ENCODE results near the gene DMAC2L.

DMAC2L gene

DNA sequence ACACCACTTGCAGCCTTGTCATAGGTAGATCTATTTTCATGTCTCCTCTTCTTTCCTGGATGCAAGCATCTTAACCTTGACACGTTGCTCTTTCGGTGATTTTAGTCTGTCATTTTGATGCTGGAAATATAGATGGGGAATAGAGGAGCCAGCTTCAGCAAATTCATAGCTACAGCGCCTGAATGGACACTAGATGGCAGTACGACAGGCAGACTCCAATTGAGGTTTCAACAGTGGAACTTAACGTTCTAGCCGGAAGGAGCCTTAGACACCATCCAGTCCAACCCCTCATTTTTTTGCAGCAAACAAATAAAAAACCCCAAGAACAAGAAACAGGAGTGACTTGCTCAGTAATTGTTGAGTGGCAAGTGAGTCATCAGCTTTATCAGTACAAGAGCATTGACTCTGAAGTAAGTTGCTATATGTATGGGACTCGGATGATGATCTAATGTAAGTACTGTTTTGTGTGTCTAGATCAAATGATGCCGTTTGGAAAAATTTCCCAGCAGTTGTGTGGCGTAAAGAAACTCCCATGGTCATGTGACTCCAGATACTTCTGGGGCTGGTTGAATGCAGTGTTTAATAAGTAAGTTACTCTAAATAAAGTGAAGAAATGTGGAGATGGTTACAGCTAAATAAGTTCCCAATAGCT lies 9.0 kb downstream of the DMAC2L start:
- peak; percentile 54 for DNase-seq (ENCODE audit: low read depth, low spot score)

DNA sequence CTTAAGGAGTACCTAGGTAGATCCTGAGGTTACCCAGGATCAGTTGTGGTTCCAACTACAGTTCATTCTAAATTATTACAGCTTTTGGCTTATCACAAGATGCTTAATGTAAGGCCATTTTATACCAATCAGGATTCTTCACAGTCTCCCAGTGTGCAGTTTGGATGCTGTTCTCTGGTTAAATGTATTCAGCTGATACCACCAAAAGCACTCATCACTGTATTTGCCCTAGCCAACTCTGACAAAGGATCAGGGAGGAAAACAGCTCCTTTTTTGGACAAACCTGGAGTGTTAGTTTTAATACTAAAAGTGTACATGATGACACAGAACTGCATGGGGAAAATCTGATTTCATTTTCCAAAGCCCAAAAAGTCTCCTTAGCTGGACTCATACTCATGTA lies 19.5 kb downstream of the DMAC2L start:
- no peak for DNase-seq (ENCODE audit: low read depth, low spot score)

DNA sequence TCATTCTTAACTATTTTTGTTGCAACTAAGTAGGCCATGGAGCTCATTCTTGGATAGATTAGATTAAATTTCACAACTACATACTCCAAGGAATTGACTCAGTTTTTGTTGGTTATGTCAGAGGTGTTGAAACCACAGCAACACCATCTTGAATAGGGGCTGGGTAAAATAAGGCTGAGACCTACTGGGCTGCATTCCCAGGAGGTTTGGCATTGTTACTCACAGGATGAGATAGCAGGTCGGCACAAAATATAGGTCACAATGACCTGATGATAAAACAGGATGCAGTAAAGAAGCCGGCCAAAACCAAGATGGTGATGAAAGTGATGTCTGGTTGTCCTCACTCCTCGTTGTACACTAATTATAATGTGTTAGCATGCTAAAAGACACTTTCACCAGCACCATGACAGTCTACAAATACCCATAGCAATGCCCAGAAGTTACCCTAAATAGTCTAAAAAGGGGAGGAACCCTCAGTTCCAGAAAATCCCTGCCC lies 20.9 kb downstream of the DMAC2L start:
- DNase-seq (ENCODE audit: low read depth, low spot score), result no peak

DNA sequence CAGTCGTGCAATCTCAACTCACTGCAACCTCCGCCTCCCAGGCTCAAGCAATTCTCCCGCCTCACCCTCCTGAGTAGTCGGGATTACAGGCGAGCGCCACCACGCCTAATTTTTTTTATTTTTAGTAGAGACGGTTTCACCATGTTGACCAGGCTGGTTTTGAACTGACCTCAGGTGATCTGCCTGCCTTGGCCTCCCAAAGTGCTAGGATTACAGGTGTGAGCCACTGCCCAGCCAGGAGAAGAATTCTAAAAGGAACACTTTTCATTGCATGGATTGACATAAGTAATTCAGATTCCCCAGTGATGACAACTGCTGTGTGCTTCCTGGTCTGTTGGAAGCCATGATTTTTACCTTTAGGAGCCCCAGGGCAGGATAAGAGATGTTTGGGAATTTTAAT lies 22.1 kb downstream of the DMAC2L start:
- DNase-seq (ENCODE audit: low read depth, low spot score), result no peak

DNA sequence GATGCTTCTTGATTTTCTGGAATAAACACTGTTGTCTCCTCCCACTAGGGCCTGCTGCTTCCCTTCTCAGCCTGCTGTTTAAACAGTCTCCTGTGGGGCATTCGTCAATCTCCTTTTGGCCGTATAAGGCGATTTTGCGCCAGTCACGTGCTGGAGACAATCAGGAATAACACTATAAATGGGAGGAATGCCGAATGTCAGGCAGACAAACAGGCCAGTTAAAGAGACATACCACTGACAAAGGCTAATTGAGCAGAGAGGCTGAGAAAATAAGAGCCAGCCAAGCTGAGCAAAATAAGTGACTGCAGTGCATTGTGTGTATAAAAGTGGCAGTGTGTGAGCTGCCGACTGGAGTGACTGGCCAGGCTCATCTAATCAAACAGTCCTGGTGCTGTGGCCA lies 23.3 kb downstream of the DMAC2L start:
- DNase-seq (ENCODE audit: low read depth, low spot score), result no peak

DNA sequence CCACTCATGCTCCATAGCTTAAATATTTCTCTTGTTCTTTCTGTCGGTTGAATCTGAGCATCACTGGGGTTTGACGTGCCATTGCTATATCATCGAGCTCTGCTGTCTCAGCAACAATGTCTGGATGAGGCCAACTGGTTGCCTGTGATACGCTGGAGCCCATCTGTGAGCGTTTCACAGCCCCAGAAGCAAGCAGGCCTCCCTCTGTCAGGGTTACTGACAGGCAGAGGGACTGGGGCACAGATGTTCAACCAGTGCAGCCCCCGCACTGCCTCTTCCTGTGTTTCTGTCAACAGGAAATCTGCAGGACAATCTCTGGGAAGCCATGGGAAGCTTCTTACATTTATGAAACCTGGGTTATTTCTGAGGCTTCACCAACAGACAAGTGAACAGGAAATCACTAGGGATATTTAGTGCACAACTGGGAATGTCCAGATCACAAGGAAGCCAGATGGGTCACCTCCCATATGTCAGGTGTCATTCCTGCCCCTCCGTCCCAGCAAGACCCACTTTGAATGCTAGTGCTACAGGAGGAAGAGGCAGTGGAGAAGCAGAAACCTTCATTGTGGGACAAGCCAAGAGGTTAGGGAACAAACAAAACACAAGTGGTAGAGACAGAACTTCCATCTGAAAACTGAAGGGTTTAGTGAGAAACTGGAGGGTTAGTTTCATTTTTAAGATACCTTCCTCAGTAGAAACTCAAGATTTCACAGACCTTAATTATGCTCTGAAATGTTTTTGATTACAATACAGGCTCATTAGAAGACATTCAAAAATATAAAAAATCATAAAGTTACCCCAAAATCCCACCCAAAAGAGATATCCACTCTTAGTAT lies 24.1 kb downstream of the DMAC2L start:
- no peak for DNase-seq (ENCODE audit: low read depth, low spot score)

DNA sequence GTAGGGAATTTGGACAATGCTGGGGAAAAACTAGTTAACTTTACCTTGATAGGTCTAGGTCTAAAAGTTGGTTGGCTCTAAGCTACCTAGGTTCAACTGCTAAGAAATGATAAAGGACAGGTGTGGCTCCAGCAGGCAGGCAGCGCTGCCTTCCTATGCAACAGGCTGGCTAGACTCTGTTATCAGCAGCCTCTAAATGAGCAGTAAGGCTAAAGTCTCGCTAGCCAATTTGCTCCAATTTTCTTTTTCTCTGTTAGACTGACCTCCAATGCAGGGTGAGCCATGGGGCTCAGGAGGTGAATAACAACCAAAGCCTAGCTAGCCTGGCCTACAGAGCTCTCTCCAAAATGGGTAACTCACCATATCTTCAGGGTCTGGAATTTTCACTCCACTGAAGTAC lies 26.5 kb downstream of the DMAC2L start:
- DNase-seq (ENCODE audit: low read depth, low spot score), result no peak

DNA sequence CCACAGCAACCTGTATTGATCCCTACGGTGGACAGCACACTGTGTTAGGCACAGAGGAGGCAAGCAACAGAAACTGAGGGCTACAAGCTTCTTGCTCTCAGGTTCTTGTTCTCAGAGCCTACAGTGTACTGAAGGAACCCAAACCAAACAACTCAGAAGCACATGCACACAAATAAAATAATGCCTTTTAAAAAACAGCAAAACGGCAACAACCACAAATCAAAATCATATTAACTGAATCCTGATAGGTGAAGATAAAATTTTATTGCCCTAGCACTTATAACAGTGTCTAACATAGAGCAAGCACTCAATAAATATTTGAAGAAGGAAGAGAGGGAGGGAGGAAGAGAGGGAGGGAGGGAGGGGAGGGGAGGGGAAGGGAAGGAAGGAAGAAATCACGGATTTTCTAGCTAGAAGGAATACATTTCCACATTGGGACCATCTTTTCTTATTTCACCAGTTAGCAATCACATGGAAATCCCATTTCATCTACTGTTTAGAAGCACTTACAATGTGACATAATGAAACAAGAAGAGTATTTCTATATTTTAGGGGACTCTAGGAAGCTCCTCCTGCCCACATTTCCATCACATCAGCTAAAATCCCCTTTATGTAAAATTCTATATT lies 27.2 kb downstream of the DMAC2L start:
- no peak for DNase-seq (ENCODE audit: low read depth, low spot score)

DNA sequence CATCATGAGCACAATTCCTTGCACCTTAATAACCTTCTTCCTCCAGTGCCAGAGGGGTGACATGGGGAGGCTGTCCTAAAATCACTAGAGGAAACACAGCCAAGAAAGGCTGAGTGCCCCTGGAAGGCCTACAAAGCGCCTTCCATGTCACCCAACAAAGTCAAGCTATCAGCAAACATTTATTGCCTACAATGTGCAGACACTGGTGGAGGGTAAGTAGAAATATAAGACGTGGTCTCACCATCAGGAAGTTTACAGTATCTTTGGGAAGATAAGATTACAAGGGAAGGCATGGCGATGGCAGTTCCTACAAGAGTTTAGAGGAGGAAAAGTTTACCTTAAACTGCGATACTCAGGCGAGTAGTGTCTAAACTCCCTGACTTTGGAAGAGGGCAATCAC lies 27.9 kb downstream of the DMAC2L start:
- no peak for DNase-seq (ENCODE audit: low read depth, low spot score)

DNA sequence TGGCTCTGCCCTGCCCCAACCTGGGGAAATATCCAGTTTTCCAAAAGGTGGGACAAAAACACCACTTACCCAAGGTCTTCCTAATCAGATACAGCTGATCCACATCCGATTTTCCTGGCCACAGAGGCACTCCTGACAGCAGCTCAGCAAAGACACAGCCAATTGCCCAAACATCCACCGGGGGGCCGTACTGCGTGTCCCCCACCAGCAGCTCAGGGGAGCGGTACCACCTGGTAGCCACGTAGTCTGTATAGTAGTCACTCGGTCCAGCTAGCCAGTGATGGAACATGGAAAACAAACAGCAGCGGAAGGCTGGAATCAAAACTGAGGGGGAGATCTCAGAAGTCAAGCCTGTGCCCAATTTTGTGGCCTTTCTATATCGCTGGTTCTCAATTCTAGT lies 28.8 kb downstream of the DMAC2L start:
- DNase-seq (ENCODE audit: low read depth, low spot score), result no peak

DNA sequence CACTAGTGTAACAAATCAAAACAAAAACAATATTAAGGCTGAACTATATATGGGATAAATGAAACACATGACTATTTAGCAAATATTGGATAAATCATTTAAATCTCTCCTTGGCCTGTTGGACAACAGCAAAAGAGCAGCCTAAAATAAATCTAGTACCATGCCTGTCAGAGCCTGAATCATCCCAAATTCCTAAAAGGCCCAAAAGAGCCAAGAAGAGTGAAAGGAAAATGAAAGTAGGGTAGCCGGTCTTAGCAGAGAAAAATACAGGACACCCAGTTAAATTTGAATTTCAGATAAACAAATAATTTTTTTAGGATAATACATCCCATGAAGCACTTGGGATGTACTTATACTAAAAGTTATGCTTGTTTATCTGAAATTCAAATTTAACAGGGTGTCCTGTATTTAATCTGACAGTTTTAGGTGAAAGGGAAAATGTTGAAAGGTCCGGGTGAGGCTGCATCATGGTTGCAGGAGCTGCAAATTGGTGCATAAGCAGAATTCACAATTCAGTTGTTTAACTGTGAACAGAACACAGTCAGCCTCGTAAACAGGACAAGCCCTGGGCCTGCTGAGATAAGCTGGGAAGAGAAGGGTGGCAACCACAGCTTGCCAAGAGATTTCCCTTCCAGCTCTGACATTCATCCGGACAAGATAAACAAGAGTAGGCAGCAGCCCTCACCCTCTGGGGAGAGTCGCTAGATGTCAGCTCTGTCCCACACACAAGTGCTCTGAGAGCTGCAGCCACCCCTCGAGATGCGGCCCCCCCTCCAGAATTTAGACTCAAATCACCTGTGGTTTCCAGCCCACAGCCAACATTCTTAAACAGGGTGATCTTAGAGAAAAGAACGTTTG lies 30.3 kb downstream of the DMAC2L start:
- DNase-seq (ENCODE audit: low read depth, low spot score), result no peak

DNA sequence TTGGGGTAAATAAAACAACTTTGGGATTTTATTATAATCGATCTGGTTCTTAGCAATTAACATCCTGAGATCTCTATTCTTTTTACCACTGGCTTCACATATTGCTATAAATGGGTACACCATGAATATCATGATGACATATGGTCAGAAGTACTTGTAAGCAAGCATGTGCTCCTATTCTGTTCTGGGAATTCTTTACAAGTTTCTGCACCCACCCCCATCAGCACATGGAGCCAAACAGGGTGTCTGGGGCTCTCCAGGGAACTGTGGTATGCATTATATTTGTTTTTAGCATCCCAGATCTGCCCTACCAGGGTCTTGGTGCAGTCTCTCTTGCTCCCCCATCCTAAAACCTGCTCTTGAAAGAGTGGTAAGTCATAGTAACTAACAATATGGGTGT lies 31.3 kb downstream of the DMAC2L start:
- DNase-seq (ENCODE audit: low read depth, low spot score), result no peak

DNA sequence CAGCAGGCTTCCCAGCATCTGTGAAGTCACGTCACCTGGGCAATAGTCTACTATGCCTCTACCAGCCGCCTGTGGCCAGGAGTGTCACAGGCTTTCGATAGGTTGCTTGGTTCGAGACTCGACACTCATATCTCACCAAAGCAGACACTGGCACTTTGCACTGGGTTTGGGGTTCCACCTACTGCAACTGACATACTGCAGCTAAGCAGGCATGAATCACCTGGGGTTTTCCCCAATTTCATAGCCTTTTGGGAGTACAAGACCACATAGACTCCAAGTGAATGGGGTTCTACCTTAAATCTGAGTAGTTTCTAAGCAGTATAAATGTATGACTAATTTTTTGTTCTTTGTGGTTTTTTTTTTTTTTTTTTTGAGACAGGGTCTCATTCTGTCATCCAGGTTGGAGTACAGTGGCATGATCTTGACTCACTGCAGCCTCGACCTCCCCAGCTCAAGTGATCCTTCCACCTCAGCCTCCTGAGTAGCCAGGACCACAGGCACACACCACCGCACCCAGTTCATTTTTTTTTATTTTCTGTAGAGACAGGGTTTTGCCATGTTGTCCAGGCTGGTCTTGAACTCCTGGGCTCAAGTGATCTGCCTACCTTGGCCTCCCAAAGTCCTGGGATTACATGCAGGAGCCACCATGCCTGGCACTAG lies 32.1 kb downstream of the DMAC2L start:
- DNase-seq (ENCODE audit: low read depth, low spot score), result peak; percentile 32

DNA sequence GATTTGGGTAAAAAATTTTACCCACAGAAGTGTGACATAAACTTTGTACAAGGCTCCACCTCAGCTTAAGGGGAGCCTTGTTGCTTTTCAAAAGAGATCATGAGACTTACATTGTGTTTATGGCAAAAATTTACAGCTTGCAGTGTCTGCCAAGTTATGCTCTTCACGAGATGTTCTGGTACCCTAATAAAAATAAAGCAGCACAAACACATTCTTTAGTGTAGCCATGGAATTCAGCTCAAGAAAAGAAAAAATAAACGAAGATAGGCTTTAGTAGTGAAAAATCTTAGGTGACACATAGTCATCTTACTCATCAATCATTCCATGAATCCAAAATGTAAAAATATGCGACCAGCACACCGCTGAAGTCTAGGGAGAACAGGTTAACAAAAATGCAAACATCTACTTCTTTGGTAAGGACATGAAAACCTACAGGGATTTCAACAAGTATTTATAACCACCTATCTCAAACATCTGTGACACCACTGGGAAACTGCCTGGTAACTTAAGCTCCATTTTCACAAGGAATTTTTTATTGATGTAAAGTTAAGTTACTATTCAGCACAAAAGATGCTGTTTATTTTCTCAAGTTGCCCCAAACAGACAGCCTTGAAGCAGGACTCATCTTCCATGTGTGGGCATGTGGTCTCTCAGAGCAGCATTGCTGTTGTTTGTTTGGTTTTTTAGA lies 32.9 kb downstream of the DMAC2L start:
- DNase-seq (ENCODE audit: low read depth, low spot score), result no peak

DNA sequence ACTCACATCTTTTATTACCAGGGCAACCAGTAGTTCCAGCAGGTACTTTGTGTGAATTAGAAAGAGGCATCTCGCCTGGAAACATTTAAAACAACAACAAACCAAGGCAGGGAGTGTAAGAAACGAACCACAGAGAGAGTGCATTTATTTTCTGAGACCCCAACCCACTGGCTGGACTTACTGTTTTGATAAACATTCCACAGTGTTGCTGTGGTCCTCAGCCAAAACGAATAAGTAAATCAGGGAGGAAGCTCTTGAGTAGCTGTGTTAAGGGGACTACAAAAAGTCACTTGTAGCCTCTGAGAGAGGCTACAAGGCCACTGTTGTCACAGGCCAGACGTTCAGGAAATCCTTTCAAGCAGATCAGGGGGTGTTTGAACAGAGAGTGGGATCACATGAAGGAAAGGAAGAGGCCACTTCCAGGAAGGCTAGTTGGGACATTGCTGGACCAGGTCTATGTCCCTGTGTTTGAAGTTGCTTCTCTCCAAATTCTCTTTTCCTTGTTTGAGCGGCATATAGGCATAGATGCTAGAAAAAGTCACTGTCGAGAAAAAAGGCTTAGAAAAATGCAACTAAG lies 33.8 kb downstream of the DMAC2L start:
- DNase-seq (ENCODE audit: low read depth, low spot score), result no peak

DNA sequence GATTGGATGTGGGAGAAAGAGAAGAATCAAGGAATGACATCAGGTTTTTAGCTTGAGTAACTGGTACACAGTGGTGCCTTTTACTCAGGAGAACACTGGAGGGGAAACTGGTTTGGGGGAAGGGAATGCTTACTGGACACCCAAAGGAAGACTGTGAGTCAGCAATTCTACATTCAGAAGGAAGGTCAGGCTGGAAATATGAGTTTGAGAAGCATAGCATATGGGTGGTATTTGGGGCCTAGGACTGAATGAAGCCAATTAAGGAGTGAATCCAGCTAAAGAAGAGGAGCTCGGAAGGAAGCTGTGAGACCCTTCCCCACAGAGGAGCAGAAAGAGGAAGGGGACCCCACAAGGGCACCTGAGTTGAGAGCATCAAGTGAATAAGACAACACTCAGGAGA lies 35.4 kb downstream of the DMAC2L start:
- no peak for DNase-seq (ENCODE audit: low read depth, low spot score)

DNA sequence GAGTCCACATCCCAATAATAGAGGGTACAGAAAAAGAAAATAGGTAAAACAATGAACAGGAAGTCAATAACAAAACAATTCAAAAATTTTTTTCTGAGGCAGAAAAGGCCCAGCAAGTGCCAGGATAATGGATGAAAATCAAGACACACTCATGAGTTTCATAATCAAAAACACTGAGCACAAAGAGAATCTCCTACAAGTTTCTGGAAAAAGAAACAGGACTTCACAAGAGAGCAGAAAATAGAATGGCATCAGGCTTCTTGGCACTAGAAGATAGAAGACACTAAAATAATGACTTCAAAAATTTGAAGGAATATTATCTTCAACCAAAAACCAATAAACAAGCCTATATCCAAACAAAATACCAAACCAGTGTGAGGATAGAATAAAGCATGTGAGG lies 36.8 kb downstream of the DMAC2L start:
- DNase-seq (ENCODE audit: low read depth, low spot score), result no peak

DNA sequence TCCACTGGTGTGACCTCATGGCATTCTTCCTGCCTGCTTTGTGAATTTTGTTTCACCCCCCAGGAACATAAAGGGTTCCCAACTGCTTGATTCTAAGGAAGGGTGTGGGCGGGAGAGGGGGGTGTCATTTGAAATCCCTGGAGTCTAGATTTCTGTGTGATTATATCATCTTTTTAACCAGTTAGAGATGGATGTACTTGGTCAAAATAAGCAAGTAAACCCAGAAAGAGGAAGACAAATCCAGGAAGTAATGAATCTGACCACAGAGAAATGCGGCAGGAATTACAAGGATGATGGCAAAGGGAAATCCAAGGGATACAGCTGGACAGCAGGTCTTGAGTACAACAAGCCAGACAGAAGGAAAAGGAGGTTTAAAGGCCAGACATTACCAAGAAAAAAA lies 38.9 kb downstream of the DMAC2L start:
- no peak for DNase-seq (ENCODE audit: low read depth, low spot score)

DNA sequence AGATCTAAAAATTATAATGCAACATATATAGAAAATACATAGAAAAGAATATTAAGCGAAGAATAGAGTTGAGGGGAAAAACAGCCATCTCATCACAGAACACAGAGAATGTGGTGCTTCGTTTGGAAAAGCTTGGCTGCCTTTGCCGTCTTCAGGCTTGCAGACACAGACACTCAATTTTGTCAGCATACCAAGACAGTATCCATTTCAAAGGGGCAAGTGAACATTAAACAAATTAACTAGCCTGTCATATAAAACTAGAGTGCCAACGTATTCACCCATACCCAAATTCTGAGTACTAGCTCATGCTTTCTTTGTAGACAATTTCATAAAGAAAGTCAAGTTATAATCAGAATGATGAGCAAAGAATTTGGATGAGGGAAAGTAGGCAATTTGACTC lies 40.5 kb downstream of the DMAC2L start:
- no peak for DNase-seq (ENCODE audit: low read depth, low spot score)

DNA sequence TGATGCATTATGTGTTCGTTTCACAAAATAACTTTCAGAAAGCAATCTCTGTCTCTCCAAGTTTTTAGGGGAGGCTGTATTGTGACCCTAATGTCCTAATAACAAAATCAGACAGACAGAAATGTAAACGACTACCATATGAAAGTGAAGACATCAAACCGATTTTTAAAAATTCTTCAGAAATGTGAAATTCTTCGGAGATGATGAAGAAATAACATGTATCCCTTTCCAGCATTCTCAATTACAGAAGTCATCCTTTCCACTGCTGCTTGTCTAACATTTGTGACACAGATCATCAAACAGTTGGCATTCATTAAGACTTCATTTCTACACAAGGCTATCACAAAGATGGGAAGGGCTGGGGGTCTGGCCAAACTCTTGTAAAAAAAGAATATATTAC lies 41.0 kb downstream of the DMAC2L start:
- DNase-seq (ENCODE audit: low read depth, low spot score), result no peak
